Renal pelvis (tissue), 4 donors: ENCODE measurements around the gene VKORC1L1. TPM values are rescaled to one million over a fixed set of nuclear protein-coding genes. Genes with fewer than 3 reads are reported as not detected.
"Not testable (repeated sequence)": the region's sequence is repeated elsewhere in the genome, so short reads cannot be mapped to it uniquely, and the experiment has no call there.

Experiments used
- DNase-seq: peaks from one replicate; pipeline ENCODE4 v3.0.0-alpha.2; 2013
- polyA plus RNA-seq, 3 donors: library from polyadenylated mRNA; unstranded; fragments of 120-200 nt; gene quantifications; one replicate each; pipeline ENCODE4 v1.2.1, GENCODE V29; 2013; ENCODE audit not compliant: insufficient read length in 3 of 3

VKORC1L1 gene
- polyA plus RNA-seq, 3 donors, result 24.3 to 30.6 (median 26.9) TPM

GRCh38 chr7:65875715-65876114, 2.8 kb downstream of the VKORC1L1 start:
- not testable (repeated sequence) for DNase-seq

- not testable (repeated sequence) for DNase-seq
These were observed 6.6 kb downstream of the VKORC1L1 start for GRCh38 chr7:65879292-65880153.

DNA sequence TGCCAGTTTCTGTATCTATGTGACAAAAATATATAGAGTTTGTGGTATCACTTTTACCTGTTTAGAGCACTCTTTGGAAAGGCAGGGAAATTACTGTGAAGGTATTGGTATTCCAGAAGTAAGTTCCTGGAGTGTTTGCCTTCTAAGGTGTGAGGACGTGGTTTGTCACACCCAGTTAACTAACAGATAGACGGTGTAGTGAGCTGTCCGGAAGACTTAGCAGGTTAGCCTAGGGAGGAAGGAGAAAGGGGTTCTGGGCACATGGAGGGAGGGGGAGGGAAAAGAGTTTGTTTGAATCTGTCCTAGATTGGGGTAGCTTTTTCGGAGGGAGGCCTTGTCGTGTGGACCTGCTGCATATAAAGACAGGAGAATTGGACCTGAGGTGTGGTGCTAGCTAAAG, 7.4 kb downstream of the VKORC1L1 start:
- DNase-seq, result not testable (repeated sequence)

GRCh38 chr7:65884983-65885382, 12.1 kb downstream of the VKORC1L1 start:
- not testable (repeated sequence) for DNase-seq

DNA sequence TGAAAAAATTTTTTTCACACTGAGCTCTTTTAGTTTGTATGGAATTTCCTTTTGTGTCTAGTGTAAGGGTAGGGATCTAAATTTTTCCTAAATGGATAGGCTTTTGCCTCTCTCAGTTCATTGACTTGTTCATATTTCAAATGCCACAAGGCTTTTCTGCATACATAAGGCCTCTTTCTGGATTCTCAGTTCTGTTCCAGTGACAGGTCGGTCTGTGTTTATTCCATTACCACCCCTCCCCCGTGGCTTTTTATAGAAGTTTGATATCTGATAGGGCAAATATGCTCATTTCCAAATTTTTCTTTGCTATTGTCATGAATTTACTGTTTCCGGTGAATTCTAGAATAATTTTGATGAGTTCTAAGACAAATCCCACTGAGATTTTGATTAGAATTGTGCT, 12.7 kb downstream of the VKORC1L1 start:
- not testable (repeated sequence) for DNase-seq

- DNase-seq, result not testable (repeated sequence)
These were observed 15.7 kb downstream of the VKORC1L1 start for GRCh38 chr7:65888434-65889156.

DNA sequence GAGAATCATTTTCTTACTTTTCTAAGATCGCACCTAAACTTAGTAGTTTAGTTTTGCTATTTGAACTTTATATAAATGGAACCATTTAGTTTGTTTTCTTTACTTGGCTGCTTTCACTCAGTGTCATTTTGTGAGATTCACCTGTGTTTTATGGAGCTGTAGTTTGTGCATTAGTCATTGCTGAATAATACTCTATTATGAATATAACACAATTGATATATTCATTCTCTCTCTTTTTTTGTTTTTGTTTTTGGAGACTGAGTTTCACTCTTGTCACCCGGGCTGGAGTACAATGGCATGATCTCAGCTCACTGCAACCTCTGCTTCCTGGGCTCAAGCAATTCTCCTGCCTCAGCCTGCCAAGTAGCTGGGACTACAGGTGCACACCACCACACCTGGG, 16.8 kb downstream of the VKORC1L1 start:
- not testable (repeated sequence) for DNase-seq

GRCh38 chr7:65892161-65892560, 19.3 kb downstream of the VKORC1L1 start:
- DNase-seq, result no peak

DNA sequence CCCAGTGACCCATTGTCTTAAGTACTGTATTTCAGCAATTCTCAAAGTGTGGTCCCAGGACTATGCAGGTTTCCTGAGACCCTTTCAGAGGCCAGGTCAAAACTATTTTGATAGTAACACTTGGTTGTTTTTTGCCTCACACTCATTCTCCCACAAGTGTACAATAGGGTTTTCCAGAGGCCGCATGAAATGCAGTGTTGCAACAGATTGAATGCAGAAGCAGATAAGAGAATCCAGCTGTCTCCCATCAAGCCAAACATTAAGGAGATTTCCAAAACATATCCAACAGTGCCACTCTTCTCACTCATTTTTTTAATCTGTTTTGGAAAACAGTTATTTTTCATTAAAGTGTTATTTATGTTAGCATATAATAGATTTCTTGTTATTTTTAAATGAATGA, 20.0 kb downstream of the VKORC1L1 start:
- no peak for DNase-seq

GRCh38 chr7:65896279-65896870, 23.5 kb downstream of the VKORC1L1 start:
- no peak for DNase-seq

- DNase-seq, result not testable (repeated sequence)
These were observed 24.4 kb downstream of the VKORC1L1 start for GRCh38 chr7:65897289-65897688.

- DNase-seq, result not testable (repeated sequence)
These were observed 26.0 kb downstream of the VKORC1L1 start for GRCh38 chr7:65898677-65899447.

GRCh38 chr7:65902306-65902705, 29.4 kb downstream of the VKORC1L1 start:
- DNase-seq, result no peak

- DNase-seq, result no peak
These were observed 34.8 kb downstream of the VKORC1L1 start for GRCh38 chr7:65907501-65908198.

DNA sequence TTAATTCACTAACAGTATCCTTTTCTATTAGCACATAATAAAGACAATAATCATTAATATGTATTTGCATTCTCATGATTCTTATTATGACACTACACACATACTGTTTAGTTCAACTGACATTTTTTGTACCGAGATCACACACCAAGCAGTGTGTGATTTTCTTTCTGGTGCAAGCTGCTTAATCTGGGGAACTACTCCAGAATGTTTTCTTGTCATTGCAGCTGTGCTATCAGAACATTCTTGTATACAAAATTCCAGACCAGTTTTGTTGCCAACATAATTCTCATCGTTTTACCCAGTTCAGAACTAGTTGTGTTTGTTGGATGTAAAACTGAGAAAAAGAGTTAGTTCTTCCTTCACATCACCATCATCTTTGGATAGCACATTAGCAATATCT, 37.4 kb downstream of the VKORC1L1 start:
- DNase-seq, result no peak

DNA sequence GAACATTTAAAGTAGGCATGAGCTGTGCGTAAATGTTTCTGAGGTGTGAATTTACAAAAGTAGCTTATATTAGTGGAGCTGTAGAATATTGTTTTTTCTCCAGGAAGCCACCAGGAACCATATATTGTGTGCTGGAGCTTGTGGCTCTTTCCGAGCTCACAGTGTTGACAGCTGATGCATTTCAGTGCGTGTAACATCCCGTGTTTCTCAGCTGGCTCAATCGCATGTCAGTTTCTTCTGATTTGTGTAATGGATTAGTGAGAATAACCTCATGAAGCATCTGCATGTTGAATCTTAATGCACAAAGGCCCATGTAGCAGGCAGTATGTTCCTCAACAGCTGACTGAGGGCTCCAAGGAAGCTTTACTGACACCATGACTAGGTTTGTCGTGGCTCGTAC, 39.4 kb downstream of the VKORC1L1 start:
- no peak for DNase-seq

GRCh38 chr7:65915921-65916657, 43.2 kb downstream of the VKORC1L1 start:
- no peak for DNase-seq

GRCh38 chr7:65923316-65923715, 50.4 kb downstream of the VKORC1L1 start:
- DNase-seq, result no peak

- no peak for DNase-seq
These were observed 51.3 kb downstream of the VKORC1L1 start for GRCh38 chr7:65924193-65924592.

DNA sequence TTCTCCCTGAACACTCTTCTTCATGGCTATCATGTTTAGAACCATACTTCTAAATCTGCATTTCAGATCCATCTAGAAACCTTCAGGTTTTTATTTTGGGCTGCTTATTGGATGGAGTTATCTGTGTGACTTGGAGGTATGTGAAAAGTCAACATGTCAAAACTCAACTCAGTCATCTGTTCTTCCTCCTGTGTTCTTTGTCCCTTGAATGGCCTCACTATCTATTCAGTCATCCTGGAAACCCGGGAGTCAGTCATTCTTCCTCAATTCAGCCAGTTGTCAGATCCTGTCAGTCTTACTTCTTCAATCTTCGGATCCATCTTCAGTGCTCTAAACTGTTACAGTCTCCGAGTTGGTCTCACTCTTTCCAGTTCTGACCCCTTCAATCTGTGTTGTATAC, 52.2 kb downstream of the VKORC1L1 start:
- DNase-seq, result no peak
